Thymus (tissue), 11 donors: ENCODE measurements around the gene LACC1. TPM values are rescaled to one million over a fixed set of nuclear protein-coding genes. Genes with fewer than 3 reads are reported as not detected.

Source experiments
- DNase-seq, 9 donors: peaks; one replicate each; pipeline ENCODE4 v3.0.0-alpha.2; 2013; ENCODE audit warnings: low spot score in 9 of 9, low read depth in 6 of 9, missing footprints in 1 of 9
- H3K27ac ChIP-seq, 2 donors: one replicate each; pipeline ENCODE4 v1.5.1; 2013; ENCODE audit warnings: control low read depth in 1 of 2, low read depth in 1 of 2, low read length in 1 of 2, mild to moderate bottlenecking in 1 of 2, moderate library complexity in 1 of 2
- H3K27me3 ChIP-seq, 2 donors: one replicate each; pipeline ENCODE4 v1.5.1; 2013; ENCODE audit warnings: low read length in 1 of 2; ENCODE audit not compliant: control insufficient read depth in 2 of 2, insufficient read depth in 1 of 2
- H3K36me3 ChIP-seq, 2 donors: one replicate each; pipeline ENCODE4 v1.5.1; 2013; ENCODE audit warnings: low read length in 1 of 2, mild to moderate bottlenecking in 1 of 2, moderate library complexity in 1 of 2; ENCODE audit not compliant: control insufficient read depth in 2 of 2, insufficient read depth in 2 of 2
- H3K4me1 ChIP-seq, 2 donors: one replicate each; pipeline ENCODE4 v1.5.1; 2013; ENCODE audit warnings: low read length in 2 of 2; ENCODE audit not compliant: control insufficient read depth in 2 of 2, insufficient read depth in 2 of 2
- H3K4me3 ChIP-seq, 2 donors: one replicate each; pipeline ENCODE4 v1.5.1; 2013; ENCODE audit warnings: low read length in 2 of 2, control low read depth in 1 of 2, mild to moderate bottlenecking in 1 of 2
- H3K9me3 ChIP-seq, 2 donors: one replicate each; pipeline ENCODE4 v1.5.1; 2013; ENCODE audit warnings: low read length in 1 of 2, mild to moderate bottlenecking in 1 of 2; ENCODE audit not compliant: control insufficient read depth in 2 of 2, insufficient read depth in 1 of 2
- WGBS: extraction: QIAGEN DNeasy Blood & Tissue Kit; methylation state at CpG from one replicate; pipeline ENCODE4 v1.1.7; 2013; 5-methylcytosine and 5-hydroxymethylcytosine counted together
- polyA plus RNA-seq: library from polyadenylated mRNA; stranded (reverse); fragments of 200-250 nt; gene quantifications from one replicate; pipeline ENCODE4 v1.2.3, GENCODE V29; 2013
- total RNA-seq: library from RNA; stranded (reverse); fragments of 120-200 nt; gene quantifications from one replicate; pipeline ENCODE4 v1.2.4, GENCODE V29; 2013
- donor health status: healthy.

Gene LACC1
- total and polyA plus RNA-seq, 2 donors, result 5.8 to 10.3 TPM

GRCh38 chr13:43878892-43879754, 581 bp upstream of the LACC1 start, which contains the start of gene CCDC122:
CCDC122 (minus strand) TSS chr13:43879740; CDS start chr13:43869376, 10,364 bp downstream.
- peak in 7 of 9 donors; percentile 22 to 79 (median 50) for DNase-seq
- Histone ChIP-seq H3K4me1 (peaks cover 7 to 8% of the 10 kb centered on the region in 2 donors), H3K9me3 (no peaks in the 10 kb centered on the region), H3K27ac (peak within 1 kb of the TSS; percentile 69 to 88), H3K4me3 (peak within 1 kb of the TSS; percentile 70 to 83), H3K27me3 (peaks cover 0 to 9% of the 10 kb centered on the region in 2 donors), H3K36me3 (no peaks in the 10 kb centered on the region)
- WGBS, result 1% methylated on average over 78 of the region's 78 CpGs

DNA sequence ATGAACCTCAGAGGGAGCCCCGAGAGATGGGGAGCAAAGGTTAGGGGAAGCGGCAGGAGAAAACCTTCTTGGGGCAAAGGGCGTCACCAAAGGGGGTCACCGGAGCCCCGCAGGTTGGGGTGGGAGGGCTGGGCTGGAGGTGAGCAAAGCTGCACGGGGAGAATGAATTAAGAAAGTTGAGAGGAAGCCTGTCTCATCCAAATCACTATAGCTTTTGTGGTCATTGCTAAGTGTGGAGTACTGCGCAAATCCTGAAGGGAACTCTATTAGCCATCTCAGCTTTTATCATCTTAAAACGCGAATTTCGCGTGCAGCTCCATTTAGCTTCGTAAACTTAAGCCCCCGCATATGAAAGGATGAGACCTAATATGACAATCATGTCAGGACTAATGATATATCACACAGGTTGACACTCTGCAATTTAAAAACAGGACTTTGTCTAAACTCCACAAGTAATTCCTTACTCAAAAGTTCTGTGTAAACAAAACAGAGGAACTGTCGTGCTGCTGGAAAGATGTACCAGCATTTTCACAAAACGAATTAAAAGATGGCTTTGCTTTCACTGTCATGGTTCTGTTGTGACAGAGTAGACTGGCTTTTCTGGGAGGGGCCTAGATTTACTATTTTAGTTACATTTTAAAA, 631 bp downstream of the LACC1 start:
- WGBS, result 47% methylated on average over 15 of the region's 15 CpGs
- H3K27me3 ChIP-seq, result peaks cover 0 to 9% of the 10 kb centered on the region in 2 donors
- H3K27ac ChIP-seq, result peak overlapping the region in 1 of 2 donors; percentile 88
- peaks cover 7 to 8% of the 10 kb centered on the region in 2 donors for H3K4me1 ChIP-seq
- DNase-seq, result peak in 1 of 9 donors; percentile 15
- H3K4me3 ChIP-seq, result peak overlapping the region; percentile 70 to 83
- H3K9me3 ChIP-seq, result no peaks in the 10 kb centered on the region
- H3K36me3 ChIP-seq, result no peaks in the 10 kb centered on the region

DNA sequence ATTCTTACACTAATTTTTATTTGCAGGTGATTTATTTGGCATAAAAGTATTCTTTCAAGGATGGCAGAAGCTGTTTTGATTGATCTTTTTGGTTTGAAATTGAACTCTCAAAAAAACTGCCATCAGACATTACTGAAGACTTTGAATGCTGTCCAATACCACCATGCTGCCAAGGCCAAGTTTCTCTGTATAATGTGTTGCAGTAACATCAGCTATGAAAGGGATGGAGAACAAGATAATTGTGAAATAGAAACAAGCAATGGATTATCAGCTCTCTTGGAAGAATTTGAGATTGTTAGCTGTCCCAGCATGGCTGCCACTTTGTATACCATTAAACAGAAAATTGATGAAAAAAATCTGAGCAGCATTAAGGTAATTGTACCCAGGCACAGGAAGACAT, 1.2 kb downstream of the LACC1 start:
- no peak overlapping the region for H3K4me3 ChIP-seq
- no peak overlapping the region for H3K27ac ChIP-seq
- H3K27me3 ChIP-seq, result peaks cover 0 to 9% of the 10 kb centered on the region in 2 donors
- no peaks in the 10 kb centered on the region for H3K36me3 ChIP-seq
- no peak for DNase-seq
- H3K4me1 ChIP-seq, result peaks cover 7 to 8% of the 10 kb centered on the region in 2 donors
- H3K9me3 ChIP-seq, result no peaks in the 10 kb centered on the region

- DNase-seq, result no peak
- no peak overlapping the region for H3K4me3 ChIP-seq
- H3K27ac ChIP-seq, result no peak overlapping the region
- H3K27me3 ChIP-seq, result peaks cover 0 to 9% of the 10 kb centered on the region in 2 donors
- H3K4me1 ChIP-seq, result peaks cover 7 to 8% of the 10 kb centered on the region in 2 donors
- H3K9me3 ChIP-seq, result no peaks in the 10 kb centered on the region
- H3K36me3 ChIP-seq, result no peaks in the 10 kb centered on the region
Measured at GRCh38 chr13:43881580-43881979, 1.9 kb downstream of the LACC1 start.

GRCh38 chr13:43883631-43884030, 3.9 kb downstream of the LACC1 start:
- no peak for DNase-seq
- WGBS, result 99% methylated on average over 3 of the region's 3 CpGs

GRCh38 chr13:43884222-43884621, 4.5 kb downstream of the LACC1 start:
- 99% methylated on average over 1 of the region's 1 CpG for WGBS
- no peak overlapping the region for H3K4me3 ChIP-seq
- DNase-seq, result no peak
- H3K27me3 ChIP-seq, result peaks cover 0 to 4% of the 10 kb centered on the region in 2 donors
- no peak overlapping the region for H3K27ac ChIP-seq
- H3K9me3 ChIP-seq, result no peaks in the 10 kb centered on the region
- H3K36me3 ChIP-seq, result no peaks in the 10 kb centered on the region
- H3K4me1 ChIP-seq, result peaks cover 2 to 4% of the 10 kb centered on the region in 2 donors

More at GRCh38 chr13:43883631-43884030, 3.9 kb downstream of the LACC1 start:
- Histone ChIP-seq H3K27ac (no peak overlapping the region), H3K27me3 (peaks cover 0 to 9% of the 10 kb centered on the region in 2 donors), H3K9me3 (no peaks in the 10 kb centered on the region), H3K4me3 (no peak overlapping the region), H3K36me3 (no peaks in the 10 kb centered on the region), H3K4me1 (peaks cover 4 to 6% of the 10 kb centered on the region in 2 donors)

DNA sequence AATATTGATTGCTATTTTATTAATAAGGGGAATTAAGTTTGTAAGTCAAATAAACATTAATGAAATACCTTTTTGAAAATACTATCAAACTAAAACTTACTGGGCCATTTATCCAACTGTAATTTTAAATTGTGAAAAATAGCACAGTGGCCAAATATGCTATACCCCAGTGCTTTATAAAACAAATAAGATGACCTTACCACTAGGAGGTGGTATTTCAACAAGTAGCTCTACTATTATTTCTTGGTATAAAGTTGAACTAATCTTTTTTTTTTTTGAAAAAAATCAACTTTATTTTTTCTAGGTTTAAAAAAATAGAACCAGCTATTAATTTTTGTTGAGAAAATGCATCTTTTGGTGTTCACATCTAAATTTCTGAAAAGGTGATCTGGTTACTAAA, 14.7 kb downstream of the LACC1 start:
- Histone ChIP-seq H3K4me3 (no peak overlapping the region), H3K4me1 (no peaks in the 10 kb centered on the region), H3K27me3 (no peaks in the 10 kb centered on the region), H3K9me3 (no peaks in the 10 kb centered on the region), H3K27ac (no peak overlapping the region), H3K36me3 (no peaks in the 10 kb centered on the region)
- DNase-seq, result no peak

DNA sequence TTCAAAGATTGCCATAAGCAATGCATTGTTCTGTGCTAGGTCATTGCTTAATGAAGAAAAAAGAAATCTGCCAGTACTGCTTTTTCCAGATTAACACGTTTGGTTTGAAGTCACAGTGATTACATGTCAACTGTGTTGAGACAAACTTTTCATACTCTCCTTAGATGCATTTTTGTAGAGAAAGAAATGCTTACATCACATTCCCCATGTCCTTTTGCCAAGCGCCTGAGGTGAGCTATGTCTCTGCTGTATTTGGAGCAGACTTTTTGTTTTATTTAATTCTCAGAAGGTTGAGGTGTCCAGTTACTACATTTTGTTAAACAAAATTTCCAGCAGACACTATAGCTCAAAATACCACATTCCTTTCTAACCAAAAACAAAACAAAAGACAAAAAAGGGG, 16.2 kb downstream of the LACC1 start:
- Histone ChIP-seq H3K36me3 (no peaks in the 10 kb centered on the region), H3K27ac (no peak overlapping the region), H3K9me3 (no peaks in the 10 kb centered on the region), H3K27me3 (no peaks in the 10 kb centered on the region), H3K4me3 (no peak overlapping the region), H3K4me1 (no peaks in the 10 kb centered on the region)
- no peak for DNase-seq
- 94% methylated on average over 2 of the region's 2 CpGs for WGBS

DNA sequence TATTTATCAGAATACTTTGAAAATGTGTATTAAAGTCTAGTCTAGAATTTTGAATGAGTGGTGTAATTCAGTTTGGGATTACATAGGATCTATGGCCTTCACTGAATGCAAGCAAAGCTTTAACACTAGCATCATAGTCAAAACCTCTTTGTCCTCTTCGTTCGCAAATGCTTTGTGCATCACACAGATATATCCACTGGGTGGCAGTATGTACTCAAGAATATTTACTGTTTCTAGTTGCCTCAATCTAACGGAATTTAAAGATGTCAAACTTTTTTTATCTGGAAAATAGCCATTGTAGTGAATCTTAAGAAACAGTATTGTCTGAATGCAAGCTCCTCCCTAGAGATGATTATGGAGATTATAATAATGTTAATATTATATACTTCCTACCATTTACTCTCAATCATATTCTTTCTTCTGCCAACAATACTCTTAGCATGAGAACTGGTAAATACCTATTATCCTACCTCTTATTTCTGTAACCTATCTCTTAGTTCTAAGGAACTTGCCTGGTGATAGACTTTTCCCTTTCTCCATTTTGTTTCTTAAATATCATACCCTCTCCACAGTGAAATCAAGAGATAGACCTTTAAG, 25.8 kb downstream of the LACC1 start:
- H3K27me3 ChIP-seq, result no peaks in the 10 kb centered on the region
- no peak overlapping the region for H3K27ac ChIP-seq
- 3% methylated on average over 3 of the region's 3 CpGs for WGBS
- no peaks in the 10 kb centered on the region for H3K9me3 ChIP-seq
- no peak overlapping the region for H3K4me3 ChIP-seq
- peak; percentile 19 to 81 (median 59) for DNase-seq
- no peaks in the 10 kb centered on the region for H3K36me3 ChIP-seq
- peaks cover 0 to 3% of the 10 kb centered on the region in 2 donors for H3K4me1 ChIP-seq
